DND-41 (cell line): ENCODE results near the gene PAMR1.

Source experiments
- ATAC-seq: fragments of 200-7000 bp; cut with Tn5 transposase; 3 replicates; pipeline ENCODE4 v1.9.1; 2021; ENCODE audit warnings: low read depth; ENCODE audit not compliant: insufficient read depth
- DNase-seq: peaks from one replicate; pipeline ENCODE4 v3.0.0-alpha.2; 2020
- H2AFZ ChIP-seq: 2 replicates; pipeline ENCODE4 v1.6.0; 2012; ENCODE audit warnings: low read depth, low read length
- H3K27ac ChIP-seq: 2 replicates; pipeline ENCODE4 v1.5.1; 2012; ENCODE audit warnings: low read length, inconsistent platforms
- H3K27me3 ChIP-seq: fragments of 200-600 bp; sonication (generic); 2 replicates; pipeline ENCODE4 v1.6.0; 2012; ENCODE audit warnings: low read length, mild to moderate bottlenecking, inconsistent platforms; ENCODE audit not compliant: insufficient read depth, poor library complexity
- H3K36me3 ChIP-seq: 2 replicates; pipeline ENCODE4 v1.5.1; 2012; ENCODE audit warnings: low read length, inconsistent platforms; ENCODE audit not compliant: insufficient read depth
- H3K4me1 ChIP-seq: 2 replicates; pipeline ENCODE4 v1.5.1; 2012; ENCODE audit warnings: mild to moderate bottlenecking, low read length; ENCODE audit not compliant: insufficient read depth
- H3K4me2 ChIP-seq: 2 replicates; pipeline ENCODE4 v1.6.0; 2012; ENCODE audit warnings: mild to moderate bottlenecking, moderate library complexity, low read length, inconsistent platforms; ENCODE audit not compliant: insufficient read depth
- H3K4me3 ChIP-seq, 2 experiments: fragments of 200-600 bp in 1 of 2; shearing (Covaris generic) in 1 of 2; 2 replicates each; pipeline ENCODE4 v1.5.1; 2012 to 2016; ENCODE audit warnings: inconsistent platforms in 2 of 2, low read length in 2 of 2, mild to moderate bottlenecking in 2 of 2, low read depth in 1 of 2, moderate library complexity in 1 of 2
- H3K79me2 ChIP-seq: 2 replicates; pipeline ENCODE4 v1.6.0; 2012; ENCODE audit warnings: low read length, inconsistent platforms; ENCODE audit not compliant: insufficient read depth
- H3K9ac ChIP-seq: 2 replicates; pipeline ENCODE4 v1.6.0; 2012; ENCODE audit warnings: low read depth, mild to moderate bottlenecking, inconsistent platforms, low read length, moderate library complexity
- H3K9me3 ChIP-seq: 2 replicates; pipeline ENCODE4 v1.5.1; 2012; ENCODE audit warnings: low read length, moderate library complexity, mild to moderate bottlenecking, inconsistent platforms; ENCODE audit not compliant: insufficient read depth, severe bottlenecking
- H4K20me1 ChIP-seq: 2 replicates; pipeline ENCODE4 v1.6.0; 2012; ENCODE audit warnings: low read length; ENCODE audit not compliant: insufficient read depth
- EZH2 ChIP-seq: IDR thresholded peaks from 3 replicates; pipeline ENCODE4 v1.6.1; 2012; ENCODE audit warnings: borderline replicate concordance, low read depth, mild to moderate bottlenecking, moderate library complexity, low read length, inconsistent platforms; ENCODE audit not compliant: severe bottlenecking
- TF ChIP-seq, protein P1 (sequence below): IDR thresholded peaks from 2 replicates; pipeline ENCODE4 v1.5.1; 2012; ENCODE audit warnings: borderline replicate concordance, low read length, moderate library complexity, mild to moderate bottlenecking; ENCODE audit not compliant: poor library complexity, severe bottlenecking; ENCODE audit errors: extremely low read depth

The PAMR1 gene

DNA sequence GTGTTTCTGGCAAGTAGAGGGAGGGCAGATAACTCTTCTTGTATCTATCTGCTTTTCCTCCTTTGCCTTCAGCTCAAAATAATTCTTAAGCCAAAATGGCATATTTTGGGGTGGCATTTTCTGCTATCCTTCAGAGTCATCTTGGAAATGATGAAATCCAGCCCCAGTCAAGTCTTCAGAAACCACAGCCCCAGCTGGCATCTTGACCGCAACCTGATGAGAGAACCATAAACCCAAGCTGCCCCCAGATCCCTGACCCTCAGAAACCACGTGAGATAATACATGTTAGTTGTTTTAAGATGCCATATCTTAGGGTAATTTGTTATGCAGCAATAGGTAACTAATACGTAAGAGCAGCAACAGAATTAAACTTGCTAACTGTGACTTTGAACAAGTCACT lies 15.1 kb upstream of the PAMR1 start:
- no peak overlapping the region for H3K4me2 ChIP-seq
- ATAC-seq (no peak), DNase-seq (no peak)
- H3K27ac ChIP-seq: no peak overlapping the region
- H3K36me3 ChIP-seq: no peaks in the 10 kb centered on the region
- no peaks in the 10 kb centered on the region for H3K79me2 ChIP-seq
- TF ChIP-seq, protein P1, sequence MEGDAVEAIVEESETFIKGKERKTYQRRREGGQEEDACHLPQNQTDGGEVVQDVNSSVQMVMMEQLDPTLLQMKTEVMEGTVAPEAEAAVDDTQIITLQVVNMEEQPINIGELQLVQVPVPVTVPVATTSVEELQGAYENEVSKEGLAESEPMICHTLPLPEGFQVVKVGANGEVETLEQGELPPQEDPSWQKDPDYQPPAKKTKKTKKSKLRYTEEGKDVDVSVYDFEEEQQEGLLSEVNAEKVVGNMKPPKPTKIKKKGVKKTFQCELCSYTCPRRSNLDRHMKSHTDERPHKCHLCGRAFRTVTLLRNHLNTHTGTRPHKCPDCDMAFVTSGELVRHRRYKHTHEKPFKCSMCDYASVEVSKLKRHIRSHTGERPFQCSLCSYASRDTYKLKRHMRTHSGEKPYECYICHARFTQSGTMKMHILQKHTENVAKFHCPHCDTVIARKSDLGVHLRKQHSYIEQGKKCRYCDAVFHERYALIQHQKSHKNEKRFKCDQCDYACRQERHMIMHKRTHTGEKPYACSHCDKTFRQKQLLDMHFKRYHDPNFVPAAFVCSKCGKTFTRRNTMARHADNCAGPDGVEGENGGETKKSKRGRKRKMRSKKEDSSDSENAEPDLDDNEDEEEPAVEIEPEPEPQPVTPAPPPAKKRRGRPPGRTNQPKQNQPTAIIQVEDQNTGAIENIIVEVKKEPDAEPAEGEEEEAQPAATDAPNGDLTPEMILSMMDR: no peak
- no peak for TF ChIP-seq EZH2
- no peaks in the 10 kb centered on the region for H3K4me1 ChIP-seq
- H3K9me3 ChIP-seq: no peaks in the 10 kb centered on the region
- peaks cover 14% of the 10 kb centered on the region for H3K27me3 ChIP-seq
- H3K4me3 ChIP-seq: no peak overlapping the region
- H3K9ac ChIP-seq: no peak overlapping the region
- no peak overlapping the region for H2AFZ ChIP-seq
- H4K20me1 ChIP-seq: no peaks in the 10 kb centered on the region

DNA sequence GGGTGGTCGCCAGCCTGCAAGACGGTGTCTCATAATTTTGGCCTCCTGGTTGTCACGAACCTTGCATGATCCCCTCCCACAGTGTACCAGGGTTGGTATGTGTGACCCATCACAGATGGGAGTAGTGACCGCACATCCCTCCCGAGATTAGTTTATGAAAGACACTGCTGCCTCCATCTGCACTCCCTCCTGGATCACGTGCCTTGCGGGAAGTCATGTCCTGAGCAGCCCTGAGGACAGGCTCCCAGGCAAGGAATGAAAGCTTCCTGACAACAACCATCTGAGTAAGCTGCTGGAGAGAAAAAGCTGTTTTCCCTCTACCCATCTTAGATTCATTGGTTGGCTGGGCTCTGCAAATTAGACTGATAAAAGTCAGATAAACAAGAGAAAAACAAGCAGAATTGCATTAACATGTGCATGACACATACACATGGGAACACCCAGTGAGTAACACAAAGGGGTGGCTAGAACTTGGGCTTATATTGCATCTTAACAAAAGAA lies 14.4 kb upstream of the PAMR1 start:
- ATAC-seq: no peak
- no peak for DNase-seq
- Histone ChIP-seq H3K4me1 (no peaks in the 10 kb centered on the region), H3K9me3 (no peaks in the 10 kb centered on the region), H4K20me1 (no peaks in the 10 kb centered on the region), H3K9ac (no peak overlapping the region), H3K4me3 (no peak overlapping the region), H3K36me3 (no peaks in the 10 kb centered on the region), H3K27me3 (peaks cover 14% of the 10 kb centered on the region), H2AFZ (no peak overlapping the region), H3K4me2 (no peak overlapping the region), H3K79me2 (no peaks in the 10 kb centered on the region), H3K27ac (no peak overlapping the region)
- TF ChIP-seq, protein P1: no peak
- TF ChIP-seq EZH2: no peak

DNA sequence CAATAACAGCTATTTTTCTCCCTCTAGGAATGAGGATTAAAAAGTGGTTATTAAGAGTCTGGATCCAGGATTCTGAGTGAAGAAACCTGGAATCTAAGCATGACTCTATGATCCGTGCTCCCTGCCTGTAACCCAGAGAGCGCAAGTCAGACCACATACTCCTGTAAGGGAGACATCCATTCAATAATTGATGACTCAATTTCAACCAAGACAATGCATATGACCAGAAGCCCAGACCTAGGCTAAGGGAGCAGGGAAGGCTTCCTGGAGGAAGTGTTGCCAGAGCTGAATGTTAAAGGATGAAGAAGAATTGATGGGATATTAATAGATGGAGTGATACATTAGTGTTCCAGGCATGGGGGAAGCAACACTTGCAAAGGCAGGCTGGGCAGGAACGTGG lies 13.8 kb upstream of the PAMR1 start:
- no peak overlapping the region for H3K9ac ChIP-seq
- no peaks in the 10 kb centered on the region for H3K4me1 ChIP-seq
- TF ChIP-seq EZH2: no peak
- TF ChIP-seq, protein P1: no peak
- no peaks in the 10 kb centered on the region for H3K79me2 ChIP-seq
- no peaks in the 10 kb centered on the region for H3K9me3 ChIP-seq
- no peak overlapping the region for H3K4me3 ChIP-seq
- H3K27me3 ChIP-seq: peaks cover 14% of the 10 kb centered on the region
- no peak overlapping the region for H3K4me2 ChIP-seq
- DNase-seq (no peak), ATAC-seq (no peak)
- no peak overlapping the region for H3K27ac ChIP-seq
- no peak overlapping the region for H2AFZ ChIP-seq
- H4K20me1 ChIP-seq: no peaks in the 10 kb centered on the region
- no peaks in the 10 kb centered on the region for H3K36me3 ChIP-seq

DNA sequence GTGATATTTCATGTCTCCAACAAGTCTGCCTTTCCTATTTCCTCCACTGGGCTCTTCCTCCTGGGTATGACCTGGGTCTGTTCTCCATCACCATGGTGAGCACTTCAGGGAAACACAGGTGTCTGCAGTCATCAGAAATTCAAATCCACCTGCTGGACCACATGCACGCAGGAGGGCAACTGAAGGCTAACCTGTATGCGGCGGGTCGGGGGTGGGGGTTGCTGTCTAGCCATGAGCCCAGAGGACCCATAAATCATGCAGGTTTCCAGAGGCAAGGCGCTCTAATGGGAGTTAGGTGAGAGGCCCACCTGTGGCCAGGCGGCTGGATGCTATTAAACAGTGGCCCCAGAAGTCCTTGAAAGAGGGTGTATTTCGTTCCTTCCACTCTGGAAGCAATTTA lies 11.1 kb upstream of the PAMR1 start:
- Histone ChIP-seq H3K4me2 (no peak overlapping the region), H4K20me1 (no peaks in the 10 kb centered on the region), H3K79me2 (no peaks in the 10 kb centered on the region), H3K36me3 (no peaks in the 10 kb centered on the region), H3K4me1 (no peaks in the 10 kb centered on the region), H2AFZ (no peak overlapping the region), H3K9me3 (no peaks in the 10 kb centered on the region), H3K27ac (no peak overlapping the region), H3K27me3 (peaks cover 14% of the 10 kb centered on the region), H3K9ac (no peak overlapping the region), H3K4me3 (no peak overlapping the region)
- no peak for DNase-seq
- TF ChIP-seq, protein P1: no peak
- no peak for TF ChIP-seq EZH2
- ATAC-seq: no peak
